Adipose tissue (tissue), 3 donors: ENCODE measurements around the gene KNCN. TPM values are rescaled to one million over a fixed set of nuclear protein-coding genes. Genes with fewer than 3 reads are reported as not detected.

Experiments used
- H3K27ac ChIP-seq: one replicate; pipeline ENCODE4 v1.5.1; 2013; ENCODE audit warnings: low read depth, low read length
- WGBS, 3 donors: extraction: QIAGEN DNeasy Blood & Tissue Kit; methylation state at CpG; one replicate each; pipeline ENCODE4 v1.1.7; 2013; 5-methylcytosine and 5-hydroxymethylcytosine counted together
- polyA plus RNA-seq, 3 donors: library from polyadenylated mRNA; stranded (reverse); fragments of 200-250 nt; gene quantifications; one replicate each; pipeline ENCODE4 v1.2.3, GENCODE V29; 2013
- donor health status: healthy with polysubstance abuse.
- donor health status: Bipolar disorder and iron deficiency.
- donor health status: healthy.

KNCN gene
- polyA plus RNA-seq, 3 donors: not detected

GRCh38 chr1:46529031-46529630, 22.3 kb downstream of the KNCN start:
- 45 to 62% (median 61%) methylated on average over 4 of the region's 4 CpGs for WGBS, 3 donors
- H3K27ac ChIP-seq: no peak overlapping the region

DNA sequence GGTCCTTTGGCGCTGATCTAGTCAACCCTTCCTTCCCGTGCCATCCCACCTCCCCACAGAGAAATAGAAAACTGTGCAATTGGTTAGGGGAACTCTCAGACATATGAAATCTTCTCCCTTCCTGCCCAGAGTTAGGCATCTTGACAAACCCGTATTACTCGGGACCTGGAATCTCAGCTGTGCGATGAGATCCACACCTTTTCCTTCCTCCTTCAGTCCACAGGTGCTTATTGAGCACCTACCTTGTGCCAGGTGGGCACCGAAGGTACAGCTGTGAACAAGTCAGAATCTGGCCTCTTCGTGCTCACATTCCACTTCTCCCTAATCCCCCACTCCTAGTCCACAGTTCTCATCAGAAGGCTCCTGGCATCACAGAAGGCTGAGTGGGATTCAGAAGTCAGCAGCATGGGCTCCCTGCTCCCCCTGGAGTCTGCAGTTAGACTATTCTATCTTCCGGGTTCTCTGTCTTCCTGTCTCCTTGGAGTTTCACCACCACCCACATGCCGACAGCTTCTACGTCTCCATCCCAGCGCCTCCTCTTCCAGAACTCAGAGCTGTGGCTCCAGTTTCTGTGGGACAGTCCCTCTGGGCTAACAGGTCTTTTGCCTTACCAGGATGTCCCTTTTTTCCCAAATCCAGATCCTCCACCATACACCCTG, 23.0 kb downstream of the KNCN start:
- 28 to 45% (median 30%) methylated on average over 11 of the region's 11 CpGs for WGBS, 3 donors
- no peak overlapping the region for H3K27ac ChIP-seq

DNA sequence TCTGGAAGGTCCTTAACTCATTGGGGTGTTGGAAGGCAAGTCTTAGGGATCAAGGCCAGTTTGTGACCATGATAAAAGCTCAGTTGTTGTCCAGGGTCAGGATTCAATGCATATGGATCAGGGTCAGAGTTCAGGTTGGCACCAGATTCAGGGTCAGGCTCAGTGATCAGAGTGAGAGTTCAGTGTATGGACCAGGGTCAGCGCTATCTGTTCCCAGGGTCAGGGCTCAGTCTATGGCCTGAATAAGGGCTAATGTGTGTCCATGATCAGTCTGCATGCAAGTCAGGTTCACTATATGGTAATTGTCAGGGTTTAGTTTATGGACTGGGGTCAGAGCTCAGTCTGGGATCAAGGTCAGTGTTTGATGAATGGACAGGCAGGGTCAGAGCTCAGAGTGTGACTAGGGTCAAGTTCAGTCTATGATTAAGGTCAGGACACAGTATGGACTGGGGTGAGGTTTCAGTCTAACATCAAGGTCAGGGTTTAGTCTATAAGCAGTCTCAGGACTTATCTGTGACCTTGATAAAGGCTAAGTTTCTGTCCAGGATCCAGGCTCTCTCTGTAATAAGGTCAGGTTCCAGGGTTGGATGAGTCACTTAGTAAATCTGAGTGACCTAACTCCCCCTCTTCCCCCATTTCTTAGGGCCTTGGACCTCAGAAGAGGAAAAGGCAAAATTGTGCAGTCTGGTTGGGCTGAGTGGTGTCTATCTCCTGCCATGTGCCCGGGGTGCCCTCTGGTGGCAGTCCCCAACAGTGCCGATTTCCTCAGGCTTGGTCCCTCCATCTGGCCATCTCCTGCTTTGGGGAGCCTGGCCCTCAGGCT, 23.8 kb downstream of the KNCN start:
- WGBS, 3 donors: 27 to 29% (median 28%) methylated on average over 3 of the region's 3 CpGs
- no peak overlapping the region for H3K27ac ChIP-seq

- H3K27ac ChIP-seq: no peak overlapping the region
- WGBS, 3 donors: 48 to 52% (median 51%) methylated on average over 13 to 14 of the region's 14 CpGs
Observed at GRCh38 chr1:46526691-46527291, 24.7 kb downstream of the KNCN start.

GRCh38 chr1:46526013-46526690, 25.3 kb downstream of the KNCN start:
- H3K27ac ChIP-seq: no peak overlapping the region
- WGBS, 3 donors: 57 to 68% (median 63%) methylated on average over 17 of the region's 17 CpGs

GRCh38 chr1:46525253-46525983, 26.0 kb downstream of the KNCN start:
- WGBS, 3 donors: 65 to 71% (median 66%) methylated on average over 13 of the region's 13 CpGs
- H3K27ac ChIP-seq: no peak overlapping the region

DNA sequence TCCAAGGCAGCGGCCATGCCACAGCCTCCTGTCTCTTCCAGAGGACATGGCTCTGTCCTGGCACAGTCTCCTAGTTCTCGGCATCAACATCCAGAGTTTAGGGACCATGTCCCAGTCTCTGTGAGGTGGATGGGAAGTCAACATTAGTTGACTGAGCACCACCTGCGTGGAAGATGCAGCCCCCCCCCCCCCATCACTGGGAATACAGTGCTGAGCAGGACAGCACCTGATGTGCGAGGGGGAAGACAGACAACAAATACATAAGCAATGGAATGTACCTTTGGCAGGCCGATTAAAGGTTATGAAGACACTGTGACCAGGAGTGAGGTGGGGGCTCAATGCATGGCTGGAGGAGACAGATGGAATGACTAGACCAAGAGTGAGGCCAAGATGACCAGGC, 26.6 kb downstream of the KNCN start:
- WGBS, 3 donors: 78 to 87% (median 86%) methylated on average over 5 of the region's 5 CpGs
- no peak overlapping the region for H3K27ac ChIP-seq

GRCh38 chr1:46523496-46524353, 27.7 kb downstream of the KNCN start:
- H3K27ac ChIP-seq: no peak overlapping the region
- WGBS, 3 donors: 84 to 90% (median 85%) methylated on average over 11 of the region's 11 CpGs

DNA sequence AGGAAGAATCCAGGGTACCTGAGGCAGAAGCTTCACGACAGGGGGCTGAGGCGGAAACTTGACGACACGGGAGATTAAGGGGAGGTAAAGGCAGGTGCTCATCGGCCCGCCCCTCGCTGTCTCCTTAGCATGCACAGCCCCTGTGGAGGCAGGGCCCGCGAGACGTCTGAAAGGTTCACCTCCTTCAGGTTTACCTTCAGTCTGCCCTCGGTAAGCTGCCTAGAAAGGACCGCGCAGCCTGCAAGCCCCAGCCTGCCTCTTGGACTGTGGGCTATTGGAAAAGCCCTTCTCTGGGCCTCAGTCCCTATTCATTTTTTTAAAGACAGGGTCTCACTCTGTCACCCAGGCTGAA, 28.5 kb downstream of the KNCN start:
- WGBS, 3 donors: 75 to 81% (median 76%) methylated on average over 13 of the region's 13 CpGs
- no peak overlapping the region for H3K27ac ChIP-seq

DNA sequence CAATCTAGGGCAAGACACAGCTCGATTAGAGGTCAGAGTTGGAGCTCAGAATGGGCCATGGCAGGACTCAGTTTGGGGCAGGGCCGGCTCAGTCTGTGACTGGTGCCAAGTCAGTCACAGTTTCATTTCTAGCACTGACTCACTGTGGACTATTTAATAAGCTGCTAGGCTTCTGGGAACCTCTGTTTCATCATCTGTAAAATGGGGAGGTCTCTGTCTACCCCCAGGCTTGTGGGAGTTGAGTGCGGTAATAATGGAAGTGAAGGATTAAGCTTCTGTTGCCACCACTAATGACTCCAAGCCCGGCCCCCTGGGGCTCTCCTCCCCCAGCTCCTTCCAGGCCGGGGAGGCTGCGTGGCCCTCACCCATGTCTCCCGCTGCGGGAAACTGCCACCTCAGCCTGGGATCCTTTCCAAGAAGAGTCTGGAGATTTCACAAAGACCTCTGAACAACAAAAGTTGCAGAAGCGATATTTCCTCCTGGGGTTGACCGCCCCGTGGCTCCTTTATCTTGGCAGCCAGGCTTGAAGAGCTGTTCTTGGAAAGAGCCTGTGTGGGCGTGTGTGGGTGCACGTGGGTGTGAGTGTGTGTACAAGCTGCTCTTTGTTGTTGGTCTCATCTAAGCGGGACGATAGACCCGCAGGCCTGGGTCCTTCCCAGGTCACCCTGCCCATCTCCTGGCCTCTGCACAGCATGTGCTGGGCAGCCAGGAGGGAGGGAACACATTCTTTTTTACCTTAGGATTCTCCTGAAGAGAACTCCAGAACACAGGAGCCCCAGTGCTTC, 29.1 kb downstream of the KNCN start:
- no peak overlapping the region for H3K27ac ChIP-seq
- WGBS, 3 donors: 12 to 29% (median 13%) methylated on average over 16 of the region's 16 CpGs

- 65 to 93% (median 76%) methylated on average over 2 of the region's 2 CpGs for WGBS, 3 donors
- no peak overlapping the region for H3K27ac ChIP-seq
Observed at GRCh38 chr1:46521414-46521813, 30.0 kb downstream of the KNCN start.

DNA sequence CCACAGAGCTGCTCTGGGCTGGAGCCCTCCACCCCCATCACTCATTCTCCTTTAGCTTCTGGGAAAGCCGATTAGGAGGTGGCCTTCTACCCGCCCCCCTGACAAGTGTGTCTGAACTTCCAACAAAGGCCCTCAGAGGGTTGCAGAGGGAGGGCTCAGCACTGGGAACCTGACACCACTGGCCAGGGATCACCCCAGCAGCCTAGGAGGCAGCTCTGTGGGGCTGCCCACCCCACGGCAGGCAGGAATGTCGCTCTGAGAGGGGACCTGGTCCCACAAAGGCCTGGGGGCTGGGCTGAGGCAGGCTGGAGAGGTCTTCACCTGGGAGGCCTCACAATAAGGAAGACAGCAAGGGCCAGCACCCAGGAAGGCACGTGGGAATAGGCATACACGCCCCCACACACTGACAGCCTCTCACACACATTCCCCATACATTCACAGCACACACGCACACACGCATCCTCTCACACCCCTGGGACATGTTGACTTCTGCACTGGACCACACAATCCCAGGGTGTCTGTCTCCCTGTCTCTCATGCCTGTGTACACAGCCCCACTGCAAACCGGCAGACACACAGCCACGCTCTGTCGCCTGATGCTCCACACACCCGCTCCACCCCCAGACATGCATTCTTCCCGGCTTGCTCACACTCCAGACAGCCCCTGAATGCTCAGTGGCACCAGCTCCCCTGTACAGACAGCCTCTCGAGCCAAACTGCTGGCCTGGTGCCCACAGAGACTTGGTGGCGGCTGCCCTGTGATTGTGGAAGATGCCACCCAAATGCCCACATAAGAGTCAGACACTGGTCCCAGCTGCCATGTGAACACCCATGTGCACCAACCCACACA, 31.2 kb downstream of the KNCN start:
- 58 to 74% (median 61%) methylated on average over 15 of the region's 15 CpGs for WGBS, 3 donors
- H3K27ac ChIP-seq: no peak overlapping the region

DNA sequence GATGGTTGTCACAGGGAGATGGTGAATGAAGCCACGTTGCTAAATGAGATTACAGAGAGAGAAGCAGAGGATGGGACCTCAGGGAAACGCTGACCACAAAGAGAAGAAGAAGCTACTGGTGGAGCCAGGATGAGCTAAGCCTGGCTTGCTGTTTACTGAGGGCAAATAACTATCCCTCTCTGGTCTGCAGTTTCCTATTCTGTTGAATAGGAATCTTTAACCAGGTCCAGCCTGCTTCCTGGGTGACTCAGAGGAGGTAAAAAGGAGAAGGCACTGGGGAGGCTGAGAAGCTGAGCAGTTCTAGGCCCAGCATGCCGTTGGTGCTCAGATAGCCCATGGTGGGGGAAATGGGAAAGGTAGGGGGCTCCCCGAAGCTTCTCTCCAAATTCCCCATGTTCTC, 32.2 kb downstream of the KNCN start:
- H3K27ac ChIP-seq: no peak overlapping the region
- 70 to 77% (median 76%) methylated on average over 4 of the region's 4 CpGs for WGBS, 3 donors

GRCh38 chr1:46517932-46518498, 33.4 kb downstream of the KNCN start:
- 63 to 78% (median 76%) methylated on average over 4 of the region's 4 CpGs for WGBS, 3 donors
- no peak overlapping the region for H3K27ac ChIP-seq

GRCh38 chr1:46517010-46517600, 34.3 kb downstream of the KNCN start:
- no peak overlapping the region for H3K27ac ChIP-seq
- WGBS, 3 donors: 2 to 25% (median 25%) methylated on average over 10 of the region's 10 CpGs
